ENCODE measurements around the gene PKD2L1. TPM values are rescaled to one million over a fixed set of nuclear protein-coding genes. Genes with fewer than 3 reads are reported as not detected.

The PKD2L1 gene
- total RNA-seq, 1 donor from 2014 or later: 0.44 TPM

DNA sequence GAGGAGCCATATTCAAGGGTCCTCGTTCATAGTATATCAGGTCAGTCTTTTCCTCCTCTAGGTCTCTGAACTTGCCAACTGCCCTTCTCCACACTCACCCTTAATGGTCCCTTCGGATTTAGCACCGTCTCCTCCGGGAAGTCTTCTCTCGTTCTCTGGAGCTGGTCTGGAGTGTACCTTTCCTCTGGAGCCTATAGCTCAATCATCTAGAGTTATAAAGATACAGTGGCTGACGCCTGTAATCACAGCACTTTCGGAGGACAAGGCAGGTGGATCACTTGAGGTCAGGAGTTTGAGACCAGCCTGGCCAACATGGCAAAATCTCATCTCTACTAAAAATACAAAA, 12.6 kb upstream of the PKD2L1 start:
- H3K9me3 Mint-ChIP-seq (ENCODE audit: unreplicated experiment): peaks cover 21% of the 10 kb centered on the region
- peak overlapping the region; percentile 81 for H3K27ac Mint-ChIP-seq (ENCODE audit: unreplicated experiment)
- H3K27me3 Mint-ChIP-seq (ENCODE audit: unreplicated experiment): peaks cover 17% of the 10 kb centered on the region
- H3K36me3 Mint-ChIP-seq (ENCODE audit: unreplicated experiment): no peaks in the 10 kb centered on the region
- no peak overlapping the region for H3K4me3 Mint-ChIP-seq (ENCODE audit: unreplicated experiment)
- TF ChIP-seq, protein P1, sequence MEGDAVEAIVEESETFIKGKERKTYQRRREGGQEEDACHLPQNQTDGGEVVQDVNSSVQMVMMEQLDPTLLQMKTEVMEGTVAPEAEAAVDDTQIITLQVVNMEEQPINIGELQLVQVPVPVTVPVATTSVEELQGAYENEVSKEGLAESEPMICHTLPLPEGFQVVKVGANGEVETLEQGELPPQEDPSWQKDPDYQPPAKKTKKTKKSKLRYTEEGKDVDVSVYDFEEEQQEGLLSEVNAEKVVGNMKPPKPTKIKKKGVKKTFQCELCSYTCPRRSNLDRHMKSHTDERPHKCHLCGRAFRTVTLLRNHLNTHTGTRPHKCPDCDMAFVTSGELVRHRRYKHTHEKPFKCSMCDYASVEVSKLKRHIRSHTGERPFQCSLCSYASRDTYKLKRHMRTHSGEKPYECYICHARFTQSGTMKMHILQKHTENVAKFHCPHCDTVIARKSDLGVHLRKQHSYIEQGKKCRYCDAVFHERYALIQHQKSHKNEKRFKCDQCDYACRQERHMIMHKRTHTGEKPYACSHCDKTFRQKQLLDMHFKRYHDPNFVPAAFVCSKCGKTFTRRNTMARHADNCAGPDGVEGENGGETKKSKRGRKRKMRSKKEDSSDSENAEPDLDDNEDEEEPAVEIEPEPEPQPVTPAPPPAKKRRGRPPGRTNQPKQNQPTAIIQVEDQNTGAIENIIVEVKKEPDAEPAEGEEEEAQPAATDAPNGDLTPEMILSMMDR (IDR thresholded peaks at IDR 0.05; ENCODE audit: partially characterized antibody, unreplicated experiment): no peak
- no peak for DNase-seq
- peaks cover 31% of the 10 kb centered on the region for H3K4me1 Mint-ChIP-seq (ENCODE audit: low read depth, unreplicated experiment)

DNA sequence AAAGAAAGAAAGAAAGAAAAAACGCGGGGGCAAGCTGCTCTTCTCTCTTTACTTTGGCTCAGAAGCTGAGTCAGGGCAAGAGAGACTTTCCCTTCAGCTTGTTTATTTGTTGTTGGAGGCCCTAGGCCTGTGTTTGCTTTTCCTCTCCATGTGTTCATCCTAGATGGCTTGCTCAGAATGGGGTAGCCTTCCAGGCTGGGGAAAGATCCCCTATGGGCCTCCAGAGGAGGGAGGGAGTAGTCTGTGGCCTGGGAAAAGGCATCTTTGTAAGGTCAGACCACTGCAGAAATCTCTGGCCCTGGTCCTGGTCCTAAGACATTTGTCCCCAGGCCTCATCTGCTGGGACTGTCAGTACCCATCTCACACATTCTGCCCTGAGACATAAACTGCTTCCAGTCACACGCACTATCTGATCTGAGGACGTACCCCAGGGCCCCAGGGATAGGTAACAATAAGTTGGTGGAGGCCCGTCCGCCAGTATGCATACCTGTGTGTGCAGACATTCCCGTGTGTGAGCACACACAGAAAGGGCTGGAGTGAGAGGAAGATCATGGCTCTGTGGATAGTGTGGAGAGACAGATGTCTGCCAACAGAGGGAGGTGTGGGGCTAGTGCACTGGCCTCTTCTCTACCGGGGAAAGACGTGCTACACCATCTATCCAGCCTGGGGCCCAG, 12.1 kb upstream of the PKD2L1 start:
- DNase-seq: peak; percentile 39
- peaks cover 15% of the 10 kb centered on the region for H3K27me3 Mint-ChIP-seq (ENCODE audit: unreplicated experiment)
- no peaks in the 10 kb centered on the region for H3K36me3 Mint-ChIP-seq (ENCODE audit: unreplicated experiment)
- peaks cover 31% of the 10 kb centered on the region for H3K4me1 Mint-ChIP-seq (ENCODE audit: low read depth, unreplicated experiment)
- TF ChIP-seq, protein P1 (IDR thresholded peaks at IDR 0.05; ENCODE audit: partially characterized antibody, unreplicated experiment): no peak
- peaks cover 20% of the 10 kb centered on the region for H3K9me3 Mint-ChIP-seq (ENCODE audit: unreplicated experiment)
- no peak overlapping the region for H3K4me3 Mint-ChIP-seq (ENCODE audit: unreplicated experiment)
- H3K27ac Mint-ChIP-seq (ENCODE audit: unreplicated experiment): peak overlapping the region; percentile 81

DNA sequence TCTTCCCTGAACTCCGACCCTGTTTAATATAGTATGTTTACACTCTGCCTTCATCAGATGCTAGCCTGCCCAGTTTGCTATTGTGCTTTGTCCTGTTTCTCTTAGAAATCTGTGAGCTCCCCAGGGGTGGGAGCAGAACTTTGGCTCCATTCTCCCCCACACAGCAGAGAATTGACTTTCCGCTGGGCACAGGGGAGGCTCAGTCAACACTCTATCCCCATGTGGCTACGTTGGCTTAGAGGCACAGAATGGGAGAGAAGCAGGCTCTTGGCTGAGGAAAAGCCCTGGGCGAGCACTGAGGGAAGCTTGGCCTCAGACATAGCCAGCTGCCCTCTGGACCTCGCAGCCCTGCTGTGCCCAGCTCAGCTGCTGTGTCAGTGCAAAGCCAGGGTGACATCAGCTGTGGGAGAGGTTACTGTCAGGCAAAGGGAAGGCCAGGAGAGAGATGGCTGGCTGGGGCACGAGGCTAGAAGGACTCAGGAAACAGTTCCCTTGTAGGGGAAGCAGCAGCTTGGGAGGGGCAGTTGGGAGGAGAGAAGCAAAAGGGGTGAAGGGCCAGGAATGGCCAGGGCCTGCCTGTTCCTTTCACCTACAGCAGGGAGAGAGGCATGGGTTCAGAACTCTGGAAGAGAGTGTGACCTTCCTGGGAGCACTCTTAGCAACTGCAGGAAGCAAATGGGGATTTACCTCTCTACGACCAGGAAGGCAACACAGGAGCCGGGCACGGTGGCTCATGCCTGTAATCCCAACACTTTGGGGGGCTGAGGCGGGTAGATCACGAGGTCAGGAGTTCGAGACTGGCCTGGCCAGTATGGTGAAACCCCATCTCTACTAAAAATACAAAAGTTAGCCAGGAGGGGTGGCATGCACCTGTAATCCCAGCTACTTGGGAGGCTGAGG, 11.2 kb upstream of the PKD2L1 start:
- H3K9me3 Mint-ChIP-seq (ENCODE audit: unreplicated experiment): peaks cover 19% of the 10 kb centered on the region
- H3K4me1 Mint-ChIP-seq (ENCODE audit: low read depth, unreplicated experiment): peaks cover 31% of the 10 kb centered on the region
- peaks cover 12% of the 10 kb centered on the region for H3K27me3 Mint-ChIP-seq (ENCODE audit: unreplicated experiment)
- H3K27ac Mint-ChIP-seq (ENCODE audit: unreplicated experiment): peak overlapping the region; percentile 93
- H3K36me3 Mint-ChIP-seq (ENCODE audit: unreplicated experiment): no peaks in the 10 kb centered on the region
- TF ChIP-seq, protein P1 (IDR thresholded peaks at IDR 0.05; ENCODE audit: partially characterized antibody, unreplicated experiment): no peak
- DNase-seq: peak; percentile 75
- peak overlapping the region; percentile 79 for H3K4me3 Mint-ChIP-seq (ENCODE audit: unreplicated experiment)

DNA sequence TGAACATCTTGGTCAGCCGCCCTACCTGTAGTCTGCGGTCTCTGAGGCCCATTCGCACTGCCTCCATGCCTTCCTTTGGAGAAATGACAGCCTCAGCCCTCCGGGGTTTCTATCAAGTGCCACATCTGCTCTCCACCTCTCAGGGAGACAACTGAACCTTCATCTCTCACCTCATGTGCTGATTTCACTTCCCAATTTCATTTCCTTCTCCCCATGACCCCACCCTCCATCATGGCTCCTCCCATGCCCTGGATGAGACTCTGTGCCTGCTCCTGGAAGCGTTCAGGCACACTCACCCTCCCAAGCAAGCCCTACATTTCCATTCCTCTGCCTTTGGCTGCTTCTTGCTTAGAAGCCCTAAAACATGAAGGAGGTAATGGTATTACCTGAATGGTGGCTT, 9.2 kb upstream of the PKD2L1 start:
- peaks cover 8% of the 10 kb centered on the region for H3K27me3 Mint-ChIP-seq (ENCODE audit: unreplicated experiment)
- H3K27ac Mint-ChIP-seq (ENCODE audit: unreplicated experiment): no peak overlapping the region

More for the DNA sequence above, 9.2 kb upstream of the PKD2L1 start:
- no peak for DNase-seq
- peaks cover 8% of the 10 kb centered on the region for H3K9me3 Mint-ChIP-seq (ENCODE audit: unreplicated experiment)
- H3K4me3 Mint-ChIP-seq (ENCODE audit: unreplicated experiment): no peak overlapping the region
- no peaks in the 10 kb centered on the region for H3K36me3 Mint-ChIP-seq (ENCODE audit: unreplicated experiment)
- peaks cover 21% of the 10 kb centered on the region for H3K4me1 Mint-ChIP-seq (ENCODE audit: low read depth, unreplicated experiment)
- TF ChIP-seq, protein P1 (IDR thresholded peaks at IDR 0.05; ENCODE audit: partially characterized antibody, unreplicated experiment): no peak

Data from glutamatergic neuron (in vitro differentiated cells).